Dedifferentiated amniotic fluid mesenchymal stem cell (primary cell): Measurements from ENCODE around the gene HBB.
"Not testable (repeated sequence)": the region's sequence is repeated elsewhere in the genome, so short reads cannot be mapped to it uniquely, and the experiment has no call there.

ENCODE experiments used
- DNase-seq: peaks from one replicate; pipeline ENCODE4 v3.0.0-alpha.2; 2016; ENCODE audit errors: extremely low spot score

Gene HBB

DNA sequence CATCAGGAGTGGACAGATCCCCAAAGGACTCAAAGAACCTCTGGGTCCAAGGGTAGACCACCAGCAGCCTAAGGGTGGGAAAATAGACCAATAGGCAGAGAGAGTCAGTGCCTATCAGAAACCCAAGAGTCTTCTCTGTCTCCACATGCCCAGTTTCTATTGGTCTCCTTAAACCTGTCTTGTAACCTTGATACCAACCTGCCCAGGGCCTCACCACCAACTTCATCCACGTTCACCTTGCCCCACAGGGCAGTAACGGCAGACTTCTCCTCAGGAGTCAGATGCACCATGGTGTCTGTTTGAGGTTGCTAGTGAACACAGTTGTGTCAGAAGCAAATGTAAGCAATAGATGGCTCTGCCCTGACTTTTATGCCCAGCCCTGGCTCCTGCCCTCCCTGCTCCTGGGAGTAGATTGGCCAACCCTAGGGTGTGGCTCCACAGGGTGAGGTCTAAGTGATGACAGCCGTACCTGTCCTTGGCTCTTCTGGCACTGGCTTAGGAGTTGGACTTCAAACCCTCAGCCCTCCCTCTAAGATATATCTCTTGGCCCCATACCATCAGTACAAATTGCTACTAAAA, at the start of gene HBB:
TSS of gene HBB (minus strand) at position 340 of the 579 bp plus-strand sequence. CDS start at position 290, 50 bp downstream.
- no peak for DNase-seq

DNA sequence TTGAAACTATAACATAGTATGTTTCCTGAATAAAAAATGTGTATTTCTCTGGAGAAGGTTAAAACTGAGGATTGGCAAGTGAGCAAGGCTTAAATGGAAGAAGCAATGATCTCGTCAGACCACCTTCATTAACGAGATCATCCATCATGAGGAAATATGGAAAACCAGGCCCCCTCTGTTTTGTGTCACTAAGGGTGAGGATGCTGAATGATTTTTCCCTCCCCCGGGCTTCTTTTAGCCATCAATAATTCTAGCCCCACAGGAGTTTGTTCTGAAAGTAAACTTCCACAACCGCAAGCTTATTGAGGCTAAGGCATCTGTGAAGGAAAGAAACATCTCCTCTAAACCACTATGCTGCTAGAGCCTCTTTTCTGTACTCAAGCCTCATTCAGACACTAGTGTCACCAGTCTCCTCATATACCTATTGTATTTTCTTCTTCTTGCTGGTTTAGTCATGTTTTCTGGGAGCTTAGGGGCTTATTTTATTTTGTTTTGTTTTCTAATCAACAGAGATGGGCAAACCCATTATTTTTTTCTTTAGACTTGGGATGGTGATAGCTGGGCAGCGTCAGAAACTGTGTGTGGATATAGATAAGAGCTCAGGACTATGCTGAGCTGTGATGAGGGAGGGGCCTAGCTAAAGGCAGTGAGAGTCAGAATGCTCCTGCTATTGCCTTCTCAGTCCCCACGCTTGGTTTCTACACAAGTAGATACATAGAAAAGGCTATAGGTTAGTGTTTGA, 48.7 kb upstream of the HBB start:
- DNase-seq: no peak

DNA sequence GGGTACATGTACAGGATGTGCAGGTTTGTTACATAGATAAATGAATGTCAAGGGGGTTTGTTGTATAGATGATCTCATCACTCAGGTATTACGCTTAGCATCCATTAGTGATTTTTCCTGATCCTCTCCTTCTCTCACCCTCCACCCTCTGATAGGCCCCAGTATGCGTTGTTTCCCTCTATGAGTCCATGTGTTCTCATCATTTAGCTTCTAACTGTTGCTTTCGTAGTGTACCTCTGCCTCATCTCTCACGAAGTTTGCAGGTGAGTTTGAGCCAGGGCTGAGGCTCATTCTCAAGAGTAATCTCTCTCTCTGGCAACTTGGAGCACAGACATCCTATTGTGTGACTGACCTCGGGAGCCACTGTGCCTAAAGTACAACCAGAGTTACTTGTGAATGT, 47.5 kb upstream of the HBB start:
- DNase-seq: no peak

- no peak for DNase-seq
Measured at GRCh38 chr11:5272395-5273017, 45.6 kb upstream of the HBB start.

- DNase-seq: no peak
Measured at GRCh38 chr11:5269715-5270147, 42.9 kb upstream of the HBB start, which contains the start of gene HBE1. Gene HBE1 (minus strand): TSS chr11:5269945. CDS start chr11:5269890, 55 bp downstream.

GRCh38 chr11:5267033-5267563, 40.2 kb upstream of the HBB start:
- no peak for DNase-seq

DNA sequence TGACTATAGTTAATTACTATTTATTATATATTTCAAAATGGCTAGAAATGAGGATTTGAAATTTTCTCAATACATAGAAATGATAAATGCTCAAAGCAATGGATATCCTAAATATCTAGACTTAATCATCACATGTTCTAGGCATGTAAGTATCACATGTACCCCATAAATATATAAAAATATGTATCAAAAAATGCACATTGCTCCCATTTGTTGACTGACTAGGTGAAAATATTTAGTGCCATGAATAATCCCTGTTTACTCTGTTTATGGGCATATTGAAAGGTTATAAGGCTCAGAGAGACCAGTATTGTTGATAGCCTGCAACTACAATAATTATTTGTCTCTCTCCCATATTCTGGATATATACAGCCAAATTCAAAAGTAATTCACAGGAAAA, 39.7 kb upstream of the HBB start:
- DNase-seq: no peak

- DNase-seq: no peak
Measured at GRCh38 chr11:5265832-5266231, 39.0 kb upstream of the HBB start.

DNA sequence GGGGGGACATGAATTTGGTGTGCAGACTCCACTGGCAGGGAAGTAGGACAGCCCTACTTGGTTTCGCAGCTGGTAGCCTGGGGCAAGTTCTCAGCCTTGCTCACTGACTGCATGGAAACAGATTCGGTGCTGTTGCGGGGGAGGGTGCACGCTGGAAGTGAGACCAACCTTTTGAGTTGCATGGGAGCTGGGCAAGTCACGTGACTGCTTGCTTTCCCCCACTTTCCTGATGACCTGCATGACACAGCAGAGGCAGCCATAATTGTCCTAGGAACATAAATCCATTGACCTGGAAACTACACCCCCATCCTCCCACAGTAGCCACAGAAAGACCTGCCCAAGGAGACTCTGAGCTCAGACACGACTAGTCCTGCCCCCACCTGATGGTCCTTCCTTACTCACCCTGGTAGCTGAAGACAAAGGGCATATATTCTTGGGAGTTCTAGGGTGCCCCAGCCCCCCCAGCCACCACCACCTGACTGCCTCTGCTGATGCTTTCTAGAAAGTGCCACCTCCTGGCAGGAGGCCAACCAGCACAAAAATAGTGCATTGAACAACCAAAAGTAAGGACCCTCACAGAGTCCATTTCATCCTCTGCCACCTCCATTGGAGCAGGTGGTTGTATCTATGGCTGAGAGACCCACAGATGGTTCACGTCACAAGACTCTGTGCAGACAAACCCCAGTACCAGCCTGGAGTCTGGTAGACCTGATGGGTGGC, 31.8 kb upstream of the HBB start:
- no peak for DNase-seq

- DNase-seq: no peak
Measured at GRCh38 chr11:5257296-5257695, 30.4 kb upstream of the HBB start.

- DNase-seq: not testable (repeated sequence)
Measured at GRCh38 chr11:5254646-5255413, 28.0 kb upstream of the HBB start, which contains the start of gene HBG2. Gene HBG2 (minus strand): TSS chr11:5254781. CDS start chr11:5254728, 53 bp downstream.

DNA sequence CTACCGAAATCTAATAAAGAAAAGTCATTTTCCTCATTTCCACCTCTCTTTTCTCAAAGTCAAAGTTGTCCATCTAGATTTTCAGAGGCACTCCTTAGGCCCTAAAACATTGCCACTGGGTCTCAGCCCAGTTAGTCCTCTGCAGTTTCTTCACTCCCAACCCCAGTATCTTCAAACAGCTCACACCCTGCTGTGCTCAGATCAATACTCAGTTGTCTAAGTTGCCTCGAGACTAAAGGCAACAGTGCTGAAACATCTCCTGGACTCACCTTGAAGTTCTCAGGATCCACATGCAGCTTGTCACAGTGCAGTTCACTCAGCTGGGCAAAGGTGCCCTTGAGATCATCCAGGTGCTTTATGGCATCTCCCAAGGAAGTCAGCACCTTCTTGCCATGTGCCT, 27.2 kb upstream of the HBB start:
- DNase-seq: not testable (repeated sequence)

DNA sequence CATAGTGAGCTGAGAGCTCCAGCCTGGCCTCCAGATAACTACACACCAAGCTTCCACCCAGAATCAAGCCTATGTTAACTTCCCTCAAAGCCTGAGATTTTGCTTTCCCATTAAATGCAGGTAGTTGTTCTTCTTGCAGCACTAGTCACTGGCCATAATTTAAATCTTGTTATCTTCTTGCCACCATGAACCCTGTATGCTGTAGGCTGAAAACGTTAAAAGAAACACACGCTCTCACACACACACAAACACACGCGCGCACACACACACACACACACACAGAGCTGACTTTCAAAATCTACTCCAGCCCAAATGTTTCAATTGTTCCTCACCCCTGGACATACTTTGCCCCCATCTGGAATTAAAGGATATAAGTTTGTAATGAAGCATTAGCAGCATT, 26.6 kb upstream of the HBB start:
- DNase-seq: not testable (repeated sequence)

DNA sequence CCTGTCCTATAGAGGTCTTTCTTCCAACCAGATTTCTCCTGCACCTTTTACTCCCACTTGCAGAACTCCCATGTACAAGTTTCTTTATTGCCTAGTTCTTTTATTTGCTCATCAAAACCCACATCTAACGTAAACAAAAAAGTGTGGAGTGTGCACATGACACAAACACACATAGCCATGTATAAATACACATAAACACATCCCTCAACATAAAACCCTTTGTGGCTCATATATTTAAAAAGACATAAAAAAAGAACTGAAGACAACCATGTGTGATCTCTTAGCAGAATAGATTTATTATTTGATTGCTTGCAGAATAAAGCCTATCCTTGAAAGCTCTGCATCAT, 26.0 kb upstream of the HBB start:
- DNase-seq: no peak

DNA sequence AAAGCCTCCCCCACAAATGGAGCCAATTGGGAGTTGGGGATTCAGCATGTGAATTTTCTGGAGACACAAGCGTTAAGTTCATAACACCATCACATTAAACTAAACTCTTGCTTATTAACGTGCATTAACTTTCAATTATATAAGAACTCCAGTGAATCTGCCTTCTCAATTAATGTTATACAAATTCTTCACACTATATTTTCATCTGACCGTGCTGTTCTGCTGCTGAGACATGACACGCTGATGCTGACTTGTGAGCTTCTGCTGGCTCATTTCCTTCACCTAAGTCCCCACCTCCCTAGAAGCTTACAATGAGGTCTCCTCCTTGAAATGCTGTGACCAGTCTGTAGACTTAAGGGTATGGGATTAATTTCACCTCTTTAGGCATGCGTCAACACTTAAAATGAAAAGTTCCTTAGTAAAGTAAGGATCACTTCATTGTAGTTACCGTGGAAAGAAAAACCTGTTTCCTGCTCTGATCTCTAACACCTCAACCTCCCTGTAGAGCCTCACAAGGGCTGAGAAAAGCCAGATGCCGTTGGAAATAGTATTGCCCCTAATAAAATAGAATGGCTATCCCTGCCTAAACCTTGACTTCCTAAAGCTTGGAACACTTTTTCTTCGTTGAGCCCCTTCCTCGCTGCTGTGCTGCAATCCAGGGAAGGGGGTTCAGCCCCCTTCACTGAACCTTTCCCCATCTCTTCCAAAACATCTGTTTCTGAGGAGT, 25.5 kb upstream of the HBB start:
- no peak for DNase-seq

- no peak for DNase-seq
Measured at GRCh38 chr11:5251746-5252145, 24.9 kb upstream of the HBB start.

GRCh38 chr11:5250543-5251204, 23.8 kb upstream of the HBB start:
- DNase-seq: no peak

GRCh38 chr11:5249807-5250396, 23.0 kb upstream of the HBB start, which contains the start of gene HBG1:
Gene HBG1 (minus strand): TSS chr11:5249857. CDS start chr11:5249804, 53 bp downstream.
- DNase-seq: not testable (repeated sequence)

- not testable (repeated sequence) for DNase-seq
Measured at GRCh38 chr11:5248498-5248897, 21.6 kb upstream of the HBB start.
